ENCODE measurements around the gene KRT1. TPM values are rescaled to one million over a fixed set of nuclear protein-coding genes. Genes with fewer than 3 reads are reported as not detected.

The KRT1 gene
- total RNA-seq, 1 experiment from 2014 or later: not detected

DNA sequence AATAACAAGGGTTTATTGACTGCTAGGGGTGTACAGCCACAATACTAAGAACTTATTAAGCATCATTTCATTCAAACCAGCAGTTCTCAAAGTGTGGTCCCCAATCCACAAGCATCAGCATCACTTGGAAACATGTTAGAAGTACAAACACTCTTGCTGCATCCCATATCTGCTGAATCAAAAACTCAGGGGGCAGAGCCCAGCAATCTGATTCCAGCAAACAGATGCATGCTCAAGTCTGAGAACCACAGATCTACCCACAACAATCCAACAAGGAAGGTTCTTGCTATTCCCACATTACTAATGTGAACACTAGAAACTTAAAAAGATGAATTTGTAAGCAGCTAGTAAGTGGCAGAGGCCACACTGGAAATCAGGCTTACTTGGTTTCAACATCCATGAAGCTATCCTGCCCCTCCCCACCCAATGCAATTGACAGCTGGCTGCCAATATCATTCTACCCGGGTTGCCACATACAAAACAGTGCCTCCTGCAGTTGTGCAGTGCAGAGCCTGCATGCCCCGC is 16.9 kb upstream of the KRT1 start:
- Mint-ChIP-seq H3K9me3 (ENCODE audit: low read depth, unreplicated experiment) (no peaks in the 10 kb centered on the region), H3K4me3 (ENCODE audit: low read depth, unreplicated experiment) (no peak overlapping the region), H3K27ac (ENCODE audit: unreplicated experiment) (no peak overlapping the region), H3K36me3 (ENCODE audit: insufficient read depth, unreplicated experiment) (no peaks in the 10 kb centered on the region), H3K27me3 (ENCODE audit: unreplicated experiment) (peaks cover 97% of the 10 kb centered on the region), H3K4me1 (ENCODE audit: low read depth, unreplicated experiment) (peaks cover 10% of the 10 kb centered on the region)
- intact Hi-C loops (cut with micrococcal nuclease; ENCODE audit: unreplicated experiment): no loop called here
- no TSS peak for BruUV-seq (replicated peaks)
- CTCF ChIA-PET: no interaction called here
- no peak for DNase-seq
- no peak for TF ChIP-seq CTCF (IDR thresholded peaks at IDR 0.05; ENCODE audit: unreplicated experiment)

DNA sequence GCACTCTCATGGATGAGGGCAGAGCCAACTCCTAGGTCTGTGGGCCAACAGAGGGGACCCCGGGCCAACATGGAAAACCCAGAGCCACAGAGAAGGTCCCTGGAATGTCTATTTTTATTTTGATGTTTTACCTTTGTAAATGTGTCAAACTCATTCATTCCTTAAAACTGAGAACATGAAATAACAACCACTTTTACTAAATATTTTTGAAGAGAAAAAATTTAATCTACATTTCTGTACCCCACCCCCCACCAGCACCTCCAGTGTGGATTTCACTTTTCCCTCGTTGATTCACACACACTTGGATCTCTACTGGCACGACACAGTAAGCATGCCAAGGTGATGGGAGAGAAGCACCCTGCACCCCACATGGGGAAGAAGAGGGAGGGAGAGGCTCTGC is 16.4 kb upstream of the KRT1 start:
- Mint-ChIP-seq H3K27ac (ENCODE audit: unreplicated experiment) (no peak overlapping the region), H3K4me3 (ENCODE audit: low read depth, unreplicated experiment) (no peak overlapping the region), H3K36me3 (ENCODE audit: insufficient read depth, unreplicated experiment) (no peaks in the 10 kb centered on the region), H3K27me3 (ENCODE audit: unreplicated experiment) (peaks cover 97% of the 10 kb centered on the region), H3K9me3 (ENCODE audit: low read depth, unreplicated experiment) (no peaks in the 10 kb centered on the region), H3K4me1 (ENCODE audit: low read depth, unreplicated experiment) (peaks cover 10% of the 10 kb centered on the region)
- DNase-seq: no peak
- no TSS peak for BruUV-seq (replicated peaks)
- CTCF ChIA-PET: no interaction called here
- intact Hi-C loops (cut with micrococcal nuclease; ENCODE audit: unreplicated experiment): no loop called here
- TF ChIP-seq CTCF (IDR thresholded peaks at IDR 0.05; ENCODE audit: unreplicated experiment): no peak

DNA sequence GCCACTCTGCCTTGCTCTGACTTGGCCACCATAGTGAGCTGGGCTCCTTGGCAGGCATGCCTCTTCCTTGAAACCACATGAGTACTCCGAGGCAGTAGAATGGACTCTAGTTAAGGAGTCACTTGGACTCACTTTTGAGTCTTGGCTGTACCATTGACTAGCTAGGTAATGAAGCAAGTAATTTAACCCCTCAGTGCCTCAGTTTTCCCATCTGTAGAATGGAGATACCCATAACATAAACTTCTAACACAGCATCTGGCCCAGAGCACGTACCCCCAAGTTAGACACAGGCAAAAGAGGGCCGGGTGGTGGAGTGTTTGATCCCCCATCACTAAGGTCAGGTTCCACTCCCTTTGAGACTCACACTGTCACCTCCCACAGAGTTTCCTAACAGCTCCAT is 14.8 kb upstream of the KRT1 start:
- Mint-ChIP-seq H3K36me3 (ENCODE audit: insufficient read depth, unreplicated experiment) (no peaks in the 10 kb centered on the region), H3K27ac (ENCODE audit: unreplicated experiment) (no peak overlapping the region), H3K4me1 (ENCODE audit: low read depth, unreplicated experiment) (peaks cover 16% of the 10 kb centered on the region), H3K4me3 (ENCODE audit: low read depth, unreplicated experiment) (no peak overlapping the region), H3K9me3 (ENCODE audit: low read depth, unreplicated experiment) (no peaks in the 10 kb centered on the region), H3K27me3 (ENCODE audit: unreplicated experiment) (peaks cover 97% of the 10 kb centered on the region)
- no TSS peak for BruUV-seq (replicated peaks)
- intact Hi-C loops (cut with micrococcal nuclease; ENCODE audit: unreplicated experiment): no loop called here
- no peak for DNase-seq
- no peak for TF ChIP-seq CTCF (IDR thresholded peaks at IDR 0.05; ENCODE audit: unreplicated experiment)
- CTCF ChIA-PET: no interaction called here

- Mint-ChIP-seq H3K4me1 (ENCODE audit: low read depth, unreplicated experiment) (peaks cover 16% of the 10 kb centered on the region), H3K9me3 (ENCODE audit: low read depth, unreplicated experiment) (no peaks in the 10 kb centered on the region), H3K27ac (ENCODE audit: unreplicated experiment) (no peak overlapping the region), H3K4me3 (ENCODE audit: low read depth, unreplicated experiment) (no peak overlapping the region), H3K27me3 (ENCODE audit: unreplicated experiment) (peaks cover 95% of the 10 kb centered on the region), H3K36me3 (ENCODE audit: insufficient read depth, unreplicated experiment) (no peaks in the 10 kb centered on the region)
- no peak for DNase-seq
- intact Hi-C loops (cut with micrococcal nuclease; ENCODE audit: unreplicated experiment): no loop called here
- no TSS peak for BruUV-seq (replicated peaks)
- CTCF ChIA-PET: interaction anchor here (0.7 kb wide), 1 partner anchor 474 kb away, joined by 3 read pairs; no protein-coding TSS in a partner anchor
- no peak for TF ChIP-seq CTCF (IDR thresholded peaks at IDR 0.05; ENCODE audit: unreplicated experiment)
Measured at GRCh38 chr12:52694151-52694550, 13.9 kb upstream of the KRT1 start.
